K562 (cell line): ENCODE data around the gene ZNF559.

Experiments
- JUN ChIP-seq, 2 experiments: sonication (generic) in 1 of 2; formaldehyde crosslinking in 1 of 2; IDR thresholded peaks; 2 replicates each; pipeline versions ENCODE4 v1.6.1 to v1.8.0; 2012 to 2022; ENCODE audit warnings: borderline replicate concordance in 2 of 2, mild to moderate bottlenecking in 2 of 2, improper control_type of control experiment in 1 of 2, low read depth in 1 of 2, low read length in 1 of 2, missing genetic modification reagents in 1 of 2
- RAD51 ChIP-seq: fragments of 450-650 bp; IDR thresholded peaks from 2 replicates; pipeline ENCODE4 v1.7.1; 2016; ENCODE audit warnings: low read depth, mild to moderate bottlenecking, borderline replicate concordance
- ZNF184 ChIP-seq: sonication (generic); formaldehyde crosslinking; IDR thresholded peaks from 2 replicates; pipeline ENCODE4 v1.5.0; 2020; ENCODE audit warnings: missing genetic modification reagents

DNA sequence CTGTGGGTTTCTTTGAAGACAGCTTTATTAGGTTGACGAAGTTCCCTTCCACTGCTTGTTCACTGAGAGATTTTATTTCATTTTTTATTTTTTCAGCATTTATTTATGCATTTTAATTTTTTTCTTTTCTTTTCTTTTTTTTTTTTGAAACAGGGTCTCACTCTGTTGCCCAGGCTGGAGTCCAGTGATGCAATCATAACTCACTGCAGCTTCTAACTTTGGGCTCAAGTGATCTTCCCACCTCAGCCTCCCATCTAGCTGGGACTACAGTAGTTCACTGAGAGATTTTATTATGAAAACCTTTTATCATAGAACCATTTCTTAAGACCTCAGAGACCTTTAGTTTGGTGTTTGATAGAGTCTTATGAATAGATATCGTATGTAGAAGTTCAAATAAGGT lies 28.5 kb downstream of the ZNF559 start:
- TF ChIP-seq JUN (IDR thresholded peaks at IDR 0.05; ENCODE audit: borderline replicate concordance, low read depth, low read length) (no peak), JUN (CRISPR knock-in tag; IDR thresholded peaks at IDR 0.05; ENCODE audit: borderline replicate concordance) (no peak), ZNF184 (CRISPR knock-in tag) (no peak), RAD51 (no peak)
